Trophoblast cell (in vitro differentiated cells and primary cell): ENCODE results near the gene KDM4B.

Experiments used
- DNase-seq, 2 donors: peaks; one replicate each; pipeline ENCODE4 v3.0.0-alpha.2; 2016
- H2AFZ ChIP-seq: 2 replicates; pipeline ENCODE4 v1.6.1; 2013; ENCODE audit warnings: low read length, moderate library complexity, mild to moderate bottlenecking; ENCODE audit not compliant: insufficient read depth, poor library complexity
- H2AK5ac ChIP-seq: 2 replicates; pipeline ENCODE4 v1.6.1; 2013; ENCODE audit warnings: mild to moderate bottlenecking, low read length
- H2BK120ac ChIP-seq: 2 replicates; pipeline ENCODE4 v1.6.1; 2013; ENCODE audit warnings: low read length, mild to moderate bottlenecking, moderate library complexity; ENCODE audit not compliant: insufficient read depth, poor library complexity
- H2BK12ac ChIP-seq: 2 replicates; pipeline ENCODE4 v1.6.1; 2013; ENCODE audit warnings: mild to moderate bottlenecking, low read length, moderate library complexity
- H2BK5ac ChIP-seq: 2 replicates; pipeline ENCODE4 v1.6.1; 2013; ENCODE audit warnings: low read length, low read depth, moderate library complexity, mild to moderate bottlenecking; ENCODE audit not compliant: poor library complexity
- H3K14ac ChIP-seq: 2 replicates; pipeline ENCODE4 v1.6.1; 2013; ENCODE audit warnings: mild to moderate bottlenecking, low read length
- H3K18ac ChIP-seq: 2 replicates; pipeline ENCODE4 v1.6.1; 2013; ENCODE audit warnings: mild to moderate bottlenecking, low read length
- H3K23ac ChIP-seq: 2 replicates; pipeline ENCODE4 v1.6.1; 2013; ENCODE audit warnings: low read length
- H3K27ac ChIP-seq: 2 replicates; pipeline ENCODE4 v1.5.1; 2013; ENCODE audit warnings: low read depth, mild to moderate bottlenecking, inconsistent platforms, low read length, moderate library complexity
- H3K27me3 ChIP-seq: 2 replicates; pipeline ENCODE4 v1.6.1; 2013; ENCODE audit warnings: inconsistent platforms, mild to moderate bottlenecking, low read length, moderate library complexity; ENCODE audit not compliant: insufficient read depth
- H3K36me3 ChIP-seq, 2 experiments: 1 replicate in 1 of 2; 2 replicates in 1 of 2; pipeline ENCODE4 v1.6.1; 2013; ENCODE audit warnings: low read length in 2 of 2, mild to moderate bottlenecking in 2 of 2, moderate library complexity in 1 of 2; ENCODE audit not compliant: insufficient read depth in 2 of 2, control insufficient read depth in 1 of 2
- H3K4ac ChIP-seq: 2 replicates; pipeline ENCODE4 v1.6.1; 2013; ENCODE audit warnings: low read depth, mild to moderate bottlenecking, low read length, moderate library complexity
- H3K4me1 ChIP-seq, 2 experiments: 1 replicate in 1 of 2; 2 replicates in 1 of 2; pipeline ENCODE4 v1.6.1; 2013; ENCODE audit warnings: low read length in 2 of 2, mild to moderate bottlenecking in 2 of 2, moderate library complexity in 1 of 2; ENCODE audit not compliant: insufficient read depth in 2 of 2, control insufficient read depth in 1 of 2
- H3K4me2 ChIP-seq: 2 replicates; pipeline ENCODE4 v1.6.1; 2013; ENCODE audit warnings: inconsistent platforms, mild to moderate bottlenecking, low read length, moderate library complexity
- H3K4me3 ChIP-seq: 2 replicates; pipeline ENCODE4 v1.5.1; 2013; ENCODE audit warnings: mild to moderate bottlenecking, low read depth, low read length, inconsistent platforms
- H3K79me1 ChIP-seq: one replicate; pipeline ENCODE4 v1.6.1; 2013; ENCODE audit warnings: low read length
- H3K79me2 ChIP-seq: 2 replicates; pipeline ENCODE4 v1.6.1; 2013; ENCODE audit warnings: low read length, mild to moderate bottlenecking; ENCODE audit not compliant: control insufficient read depth, insufficient read depth, poor library complexity
- H3K9ac ChIP-seq: 2 replicates; pipeline ENCODE4 v1.6.1; 2013; ENCODE audit warnings: mild to moderate bottlenecking, low read length
- H3K9me3 ChIP-seq: 2 replicates; pipeline ENCODE4 v1.6.1; 2013; ENCODE audit warnings: low read depth, mild to moderate bottlenecking, control low read depth, inconsistent platforms, low read length; ENCODE audit not compliant: insufficient read depth
- H4K12ac ChIP-seq: 2 replicates; pipeline ENCODE4 v1.6.1; 2013; ENCODE audit warnings: low read depth, mild to moderate bottlenecking, low read length, moderate library complexity
- H4K8ac ChIP-seq: 2 replicates; pipeline ENCODE4 v1.6.1; 2013; ENCODE audit warnings: low read depth, mild to moderate bottlenecking, low read length, moderate library complexity
- H4K91ac ChIP-seq: one replicate; pipeline ENCODE4 v1.6.1; 2013; ENCODE audit warnings: low read depth, mild to moderate bottlenecking, low read length, moderate library complexity
- WGBS: extraction: QIAGEN DNeasy Blood & Tissue Kit; methylation state at CpG from one replicate; pipeline ENCODE4 v1.1.7; 2013; ENCODE audit warnings: missing lambda C conversion rate; ENCODE audit not compliant: insufficient read length, insufficient coverage; ENCODE audit errors: extremely low coverage; 5-methylcytosine and 5-hydroxymethylcytosine counted together

Gene KDM4B

DNA sequence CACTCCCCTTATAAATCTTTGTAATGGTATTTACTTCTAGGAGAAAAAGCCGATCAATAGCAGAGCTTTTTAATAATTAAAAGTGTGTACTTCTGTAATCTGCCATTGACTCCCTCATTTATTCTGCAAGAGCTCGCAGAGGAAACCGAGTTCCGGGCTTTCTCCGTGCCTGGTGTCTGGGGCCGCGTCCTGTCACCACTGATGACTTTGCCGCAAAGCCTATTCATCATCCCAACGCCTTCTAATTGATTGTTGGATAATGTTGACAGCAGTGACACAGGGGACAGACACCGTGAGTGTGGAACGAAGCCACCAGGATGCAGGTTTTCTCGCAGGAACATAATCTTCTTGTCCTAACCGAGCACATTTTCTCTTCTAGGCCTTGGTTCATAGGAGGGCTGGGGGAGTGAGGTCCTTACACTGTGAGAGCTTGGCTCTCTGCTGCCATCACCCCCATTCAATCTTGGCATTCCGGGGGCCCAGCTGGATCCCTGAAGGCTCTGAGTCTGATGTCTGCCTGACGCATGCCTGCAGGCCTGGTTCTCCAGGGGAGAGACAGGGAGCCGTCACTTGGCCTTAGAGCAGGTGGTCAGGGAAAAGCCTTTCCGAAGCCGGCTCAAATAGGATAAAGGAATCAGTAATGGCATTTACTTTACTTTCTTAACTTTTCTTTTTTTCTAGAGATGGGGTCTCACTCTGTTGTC, 110.3 kb downstream of the KDM4B start:
- WGBS, result no CpG with 5 or more reads among the region's 18 CpGs

DNA sequence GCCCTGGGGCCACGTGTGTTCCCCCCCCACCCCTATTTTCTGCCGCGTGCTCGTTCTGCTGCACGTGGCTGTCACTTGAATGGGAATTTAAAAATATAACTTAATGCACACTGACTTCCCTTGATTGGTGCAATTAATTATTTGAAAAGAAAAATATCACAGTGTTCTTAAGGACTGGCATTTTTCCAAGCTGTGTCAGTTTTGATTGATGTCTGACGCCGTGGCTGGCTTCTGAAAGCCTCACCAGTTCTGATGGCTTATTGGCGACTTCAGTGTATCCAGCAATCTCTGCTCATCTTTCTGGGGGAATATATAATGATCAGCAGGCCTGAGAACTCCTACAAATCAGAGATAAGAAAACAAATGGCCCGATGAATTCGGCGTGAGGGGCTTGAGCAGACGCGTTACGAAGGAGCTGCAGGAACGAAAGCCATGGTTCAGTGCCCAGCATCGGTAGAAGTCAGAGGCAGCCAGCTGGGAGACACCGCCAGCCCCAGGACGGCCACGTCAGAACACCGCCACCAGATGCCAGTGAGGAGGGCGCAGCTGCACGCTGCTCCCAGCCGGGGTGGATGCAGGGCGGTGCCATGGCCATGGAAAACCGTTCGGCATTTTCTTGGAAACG, 111.2 kb downstream of the KDM4B start:
- Histone ChIP-seq H4K12ac (no peak overlapping the region), H3K4me1 (peaks cover 0 to 4% of the 10 kb centered on the region in 2 experiments), H3K23ac (no peak overlapping the region), H3K4me3 (no peak overlapping the region), H3K14ac (no peak overlapping the region), H2AK5ac (no peak overlapping the region), H3K79me1 (no peaks in the 10 kb centered on the region), H3K27ac (no peak overlapping the region), H3K4me2 (no peak overlapping the region), H2BK5ac (no peak overlapping the region), H2BK120ac (no peak overlapping the region), H3K36me3 (peaks cover 78 to 82% of the 10 kb centered on the region in 2 experiments), H4K8ac (no peak overlapping the region), H2BK12ac (no peak overlapping the region), H3K9ac (no peak overlapping the region), H3K4ac (no peak overlapping the region), H3K79me2 (no peaks in the 10 kb centered on the region), H3K27me3 (no peaks in the 10 kb centered on the region), H3K18ac (no peak overlapping the region), H3K9me3 (no peaks in the 10 kb centered on the region), H4K91ac (no peak overlapping the region), H2AFZ (no peak overlapping the region)
- DNase-seq, result no peak
- WGBS, result no CpG with 5 or more reads among the region's 27 CpGs

More for the DNA sequence above, 110.3 kb downstream of the KDM4B start:
- Histone ChIP-seq H3K9me3 (no peaks in the 10 kb centered on the region), H4K8ac (no peak overlapping the region), H3K4me3 (no peak overlapping the region), H2BK5ac (no peak overlapping the region), H2BK12ac (no peak overlapping the region), H3K79me1 (no peaks in the 10 kb centered on the region), H3K27ac (no peak overlapping the region), H2AK5ac (no peak overlapping the region), H3K4ac (no peak overlapping the region), H3K36me3 (peaks cover 85 to 87% of the 10 kb centered on the region in 2 experiments), H2AFZ (no peak overlapping the region), H3K23ac (no peak overlapping the region), H4K12ac (no peak overlapping the region), H3K14ac (no peak overlapping the region), H3K4me2 (no peak overlapping the region), H3K9ac (no peak overlapping the region), H4K91ac (no peak overlapping the region), H3K4me1 (peaks cover 0 to 4% of the 10 kb centered on the region in 2 experiments), H3K79me2 (no peaks in the 10 kb centered on the region), H3K27me3 (no peaks in the 10 kb centered on the region), H3K18ac (no peak overlapping the region), H2BK120ac (no peak overlapping the region)
- DNase-seq, result no peak

GRCh38 chr19:5080809-5081208, 111.9 kb downstream of the KDM4B start:
- H3K4me1 ChIP-seq, result peaks cover 0 to 4% of the 10 kb centered on the region in 2 experiments
- H3K18ac ChIP-seq, result no peak overlapping the region
- H4K8ac ChIP-seq, result no peak overlapping the region
- H2BK12ac ChIP-seq, result no peak overlapping the region
- H4K12ac ChIP-seq, result no peak overlapping the region
- peaks cover 79 to 81% of the 10 kb centered on the region in 2 experiments for H3K36me3 ChIP-seq
- H4K91ac ChIP-seq, result no peak overlapping the region
- no peaks in the 10 kb centered on the region for H3K27me3 ChIP-seq
- no peak overlapping the region for H3K4me2 ChIP-seq
- H3K4ac ChIP-seq, result no peak overlapping the region
- no peak overlapping the region for H3K27ac ChIP-seq
- no peak overlapping the region for H3K4me3 ChIP-seq
- no peak overlapping the region for H3K14ac ChIP-seq
- no peak overlapping the region for H2AK5ac ChIP-seq
- H3K79me1 ChIP-seq, result no peaks in the 10 kb centered on the region
- no peaks in the 10 kb centered on the region for H3K9me3 ChIP-seq
- DNase-seq, result no peak
- WGBS, result no CpG with 5 or more reads among the region's 19 CpGs
- no peak overlapping the region for H3K23ac ChIP-seq
- no peak overlapping the region for H2BK5ac ChIP-seq
- no peak overlapping the region for H3K9ac ChIP-seq
- H3K79me2 ChIP-seq, result no peaks in the 10 kb centered on the region
- no peak overlapping the region for H2BK120ac ChIP-seq
- H2AFZ ChIP-seq, result no peak overlapping the region

DNA sequence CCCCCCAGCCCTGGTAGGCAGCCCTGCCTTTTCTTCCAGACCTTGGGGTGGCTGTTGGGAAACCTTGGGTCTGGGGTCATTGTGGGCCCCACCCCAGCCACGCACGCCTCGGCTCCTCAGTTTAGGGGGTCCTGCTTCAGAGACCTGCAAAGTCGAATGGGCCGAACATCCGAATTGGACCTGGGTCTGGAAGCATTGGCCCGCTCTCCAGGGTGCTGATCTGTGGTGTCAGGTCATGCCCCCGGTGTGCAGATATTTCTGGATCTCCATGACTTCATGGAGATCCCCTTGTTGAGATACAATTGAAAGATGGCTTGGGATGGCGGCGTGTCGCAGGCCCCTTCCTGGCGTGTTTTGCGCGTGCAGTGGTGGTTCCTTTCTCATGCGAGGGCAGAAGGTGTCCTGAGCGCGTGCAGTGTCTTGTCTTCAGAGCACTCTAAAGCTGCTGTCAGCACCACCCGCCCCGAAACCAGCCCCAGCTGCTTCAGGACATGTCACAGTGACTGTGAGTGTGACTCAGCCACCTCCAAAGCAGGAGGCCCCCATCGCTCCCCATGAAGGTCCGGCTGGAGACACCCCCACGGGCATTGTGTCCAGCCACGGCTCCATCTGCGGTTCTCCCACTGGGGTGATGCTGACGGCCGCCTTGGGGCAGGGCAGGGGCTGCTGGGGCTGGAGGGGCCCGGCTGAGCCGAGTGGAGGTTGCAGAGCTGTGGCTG, 112.7 kb downstream of the KDM4B start:
- Histone ChIP-seq H3K9me3 (no peaks in the 10 kb centered on the region), H3K79me1 (no peaks in the 10 kb centered on the region), H3K4me3 (no peak overlapping the region), H3K4me2 (no peak overlapping the region), H3K14ac (no peak overlapping the region), H3K36me3 (peaks cover 83 to 84% of the 10 kb centered on the region in 2 experiments), H3K27me3 (no peaks in the 10 kb centered on the region), H3K9ac (no peak overlapping the region), H3K27ac (no peak overlapping the region), H2BK120ac (no peak overlapping the region), H4K12ac (no peak overlapping the region), H4K8ac (no peak overlapping the region), H3K4me1 (peaks cover 0 to 4% of the 10 kb centered on the region in 2 experiments), H4K91ac (no peak overlapping the region), H2BK5ac (no peak overlapping the region), H3K18ac (no peak overlapping the region), H2AFZ (no peak overlapping the region), H3K79me2 (no peaks in the 10 kb centered on the region), H2AK5ac (no peak overlapping the region), H3K23ac (no peak overlapping the region), H3K4ac (no peak overlapping the region), H2BK12ac (no peak overlapping the region)
- DNase-seq, result no peak
- no CpG with 5 or more reads among the region's 28 CpGs for WGBS
